Measurements from ENCODE around the gene FGB. TPM values are rescaled to one million over a fixed set of nuclear protein-coding genes. Genes with fewer than 3 reads are reported as not detected.
"Not testable (repeated sequence)": the region's sequence is repeated elsewhere in the genome, so short reads cannot be mapped to it uniquely, and the experiment has no call there.

The FGB gene
- total RNA-seq, 1 donor from 2014 or later = 2.1 TPM

GRCh38 chr4:154595807-154596206 lies 33.0 kb downstream of the FGB start:
- DNase-seq (ENCODE audit: low spot score) = no peak
- TF ChIP-seq CTCF (IDR thresholded peaks at IDR 0.05) = no peak
- Mint-ChIP-seq H3K27ac (ENCODE audit: unreplicated experiment) (no peak overlapping the region), H3K4me1 (ENCODE audit: low read depth) (no peaks in the 10 kb centered on the region), H3K4me3 (ENCODE audit: unreplicated experiment) (no peak overlapping the region), H3K36me3 (ENCODE audit: low read depth) (no peaks in the 10 kb centered on the region), H3K9me3 (ENCODE audit: low read depth) (no peaks in the 10 kb centered on the region), H3K27me3 (ENCODE audit: low read depth) (peaks cover 29% of the 10 kb centered on the region)

DNA sequence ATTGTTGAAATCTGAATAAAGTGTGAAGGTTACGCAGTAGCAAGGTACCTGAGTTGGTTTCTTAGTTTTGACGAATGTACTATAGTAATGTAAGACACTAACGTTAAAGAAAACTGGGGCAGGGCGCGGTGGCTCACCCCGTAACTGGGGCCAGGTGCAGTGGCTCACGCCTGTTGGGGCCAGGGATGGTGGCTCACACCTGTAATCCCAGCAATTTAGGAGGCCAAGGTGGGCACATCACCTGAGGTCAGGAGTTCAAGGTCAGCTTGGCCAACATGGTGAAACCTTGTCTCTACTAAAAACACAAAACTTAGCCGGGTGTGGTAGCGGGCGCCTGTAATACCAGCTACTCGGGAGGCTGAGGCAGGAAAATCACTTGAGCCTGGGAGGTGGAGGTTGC lies 34.5 kb downstream of the FGB start:
- H3K36me3 Mint-ChIP-seq (ENCODE audit: low read depth); H3K4me3 Mint-ChIP-seq (ENCODE audit: unreplicated experiment); H3K9me3 Mint-ChIP-seq (ENCODE audit: low read depth); H3K4me1 Mint-ChIP-seq (ENCODE audit: low read depth); H3K27ac Mint-ChIP-seq (ENCODE audit: unreplicated experiment); DNase-seq (ENCODE audit: low spot score): not testable (repeated sequence)
- H3K27me3 Mint-ChIP-seq (ENCODE audit: low read depth) = peaks cover 33% of the 10 kb centered on the region

- DNase-seq (ENCODE audit: low spot score) = no peak
- no peak for TF ChIP-seq CTCF (IDR thresholded peaks at IDR 0.05)
- Mint-ChIP-seq H3K36me3 (ENCODE audit: low read depth) (no peaks in the 10 kb centered on the region), H3K27ac (ENCODE audit: unreplicated experiment) (no peak overlapping the region), H3K9me3 (ENCODE audit: low read depth) (no peaks in the 10 kb centered on the region), H3K4me1 (ENCODE audit: low read depth) (no peaks in the 10 kb centered on the region), H3K4me3 (ENCODE audit: unreplicated experiment) (no peak overlapping the region), H3K27me3 (ENCODE audit: low read depth) (peaks cover 33% of the 10 kb centered on the region)
These were observed 35.3 kb downstream of the FGB start for GRCh38 chr4:154597798-154598774.

DNA sequence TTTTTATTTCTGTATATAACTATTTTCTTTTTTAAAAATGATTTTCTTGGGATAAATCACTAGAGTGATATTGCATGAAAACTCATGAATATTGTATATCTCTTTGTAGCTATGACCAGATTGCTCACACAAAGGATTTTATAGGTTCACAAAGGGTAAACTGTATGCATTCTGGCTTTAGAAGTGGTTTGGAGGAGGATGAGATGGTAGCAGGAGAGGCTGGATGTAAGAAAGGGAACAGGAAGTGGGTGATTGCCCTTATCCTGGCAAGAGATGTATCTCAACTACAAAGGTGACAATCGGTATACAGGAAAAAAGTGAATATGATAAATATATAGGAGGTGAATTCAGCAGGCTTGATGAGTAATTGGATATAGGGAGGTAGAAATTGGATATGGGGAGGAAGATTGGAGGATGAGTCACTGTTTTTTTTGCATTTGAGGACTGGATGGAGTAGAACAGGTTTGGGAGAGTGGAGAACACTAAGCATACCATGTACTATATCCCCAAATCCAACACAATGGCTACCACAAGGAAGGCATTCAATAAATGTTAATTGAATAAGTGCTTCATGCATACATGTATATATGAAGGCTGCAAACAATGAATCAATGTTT lies 39.7 kb downstream of the FGB start:
- Mint-ChIP-seq H3K27ac (ENCODE audit: unreplicated experiment) (no peak overlapping the region), H3K4me1 (ENCODE audit: low read depth) (no peaks in the 10 kb centered on the region), H3K27me3 (ENCODE audit: low read depth) (peaks cover 42% of the 10 kb centered on the region), H3K36me3 (ENCODE audit: low read depth) (no peaks in the 10 kb centered on the region), H3K4me3 (ENCODE audit: unreplicated experiment) (no peak overlapping the region), H3K9me3 (ENCODE audit: low read depth) (no peaks in the 10 kb centered on the region)
- no peak for DNase-seq (ENCODE audit: low spot score)
- no peak for TF ChIP-seq CTCF (IDR thresholded peaks at IDR 0.05)

DNA sequence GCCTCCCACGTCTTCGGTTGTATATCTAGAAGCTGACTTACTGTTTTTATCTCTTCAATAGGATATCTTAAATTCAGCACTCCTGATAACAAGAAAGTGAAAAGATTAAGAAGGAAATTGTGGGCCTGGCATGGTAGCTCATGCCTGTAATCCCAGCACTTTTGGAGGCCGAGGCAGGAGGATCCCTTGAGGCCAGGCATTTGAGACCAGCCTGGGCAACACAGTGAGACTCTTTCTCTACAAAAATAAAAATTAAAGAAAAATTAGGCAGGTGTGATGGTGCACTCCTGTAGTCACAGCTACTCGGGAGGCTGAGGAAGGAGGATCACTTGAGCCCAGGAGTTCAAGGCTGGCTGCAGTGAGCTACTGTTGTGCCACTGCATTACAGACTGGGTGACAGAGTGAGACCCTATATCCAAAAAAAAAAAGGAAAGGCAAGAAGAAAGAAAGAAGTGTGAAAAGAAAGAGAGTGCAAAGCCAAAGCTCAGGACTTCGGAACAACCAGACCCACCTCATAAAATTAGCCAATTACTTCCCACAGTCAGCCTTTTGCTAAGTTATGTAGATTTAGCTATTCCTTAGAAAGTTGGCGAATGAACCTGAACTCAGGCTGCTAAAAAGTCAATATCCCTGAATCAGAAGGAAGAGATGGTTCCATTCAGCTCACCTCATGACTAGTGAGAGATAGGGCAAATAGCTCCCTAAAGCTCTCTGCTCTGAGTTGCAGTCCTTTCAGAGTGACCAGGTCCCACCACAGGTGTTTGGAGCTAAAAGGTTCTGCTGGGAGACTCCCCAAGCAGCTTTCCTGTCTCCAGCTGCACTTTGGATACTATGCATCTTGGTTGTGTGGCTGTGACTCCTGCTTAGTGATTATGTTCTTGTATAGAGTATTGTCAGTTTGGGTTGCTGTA lies 40.5 kb downstream of the FGB start:
- no peak overlapping the region for H3K27ac Mint-ChIP-seq (ENCODE audit: unreplicated experiment)
- H3K36me3 Mint-ChIP-seq (ENCODE audit: low read depth) = no peaks in the 10 kb centered on the region
- no peaks in the 10 kb centered on the region for H3K4me1 Mint-ChIP-seq (ENCODE audit: low read depth)
- no peaks in the 10 kb centered on the region for H3K9me3 Mint-ChIP-seq (ENCODE audit: low read depth)
- H3K27me3 Mint-ChIP-seq (ENCODE audit: low read depth) = peaks cover 41% of the 10 kb centered on the region
- TF ChIP-seq CTCF (IDR thresholded peaks at IDR 0.05) = no peak
- no peak for DNase-seq (ENCODE audit: low spot score)
- no peak overlapping the region for H3K4me3 Mint-ChIP-seq (ENCODE audit: unreplicated experiment)
